ENCODE data around the gene SCAMP4.
"Not testable (repeated sequence)": the region's sequence is repeated elsewhere in the genome, so short reads cannot be mapped to it uniquely, and the experiment has no call there.

The SCAMP4 gene

GRCh38 chr19:1867349-1867724, 37.9 kb upstream of the SCAMP4 start:
- no peak for DNase-seq

- DNase-seq = no peak
Measured at GRCh38 chr19:1868971-1869370, 36.2 kb upstream of the SCAMP4 start.

GRCh38 chr19:1871140-1871597, 34.0 kb upstream of the SCAMP4 start:
- no peak for DNase-seq

- DNase-seq = no peak
Measured at GRCh38 chr19:1871630-1872029, 33.6 kb upstream of the SCAMP4 start.

- no peak for DNase-seq
Measured at GRCh38 chr19:1872807-1873523, 32.2 kb upstream of the SCAMP4 start.

GRCh38 chr19:1873524-1874473, 31.4 kb upstream of the SCAMP4 start:
- DNase-seq = no peak

GRCh38 chr19:1874554-1875185, 30.5 kb upstream of the SCAMP4 start:
- no peak for DNase-seq

GRCh38 chr19:1875265-1875645, 29.9 kb upstream of the SCAMP4 start:
- DNase-seq = not testable (repeated sequence)

- DNase-seq = peak; percentile 91
Measured at GRCh38 chr19:1875646-1876495, 29.3 kb upstream of the SCAMP4 start.

GRCh38 chr19:1876496-1877279, 28.5 kb upstream of the SCAMP4 start:
- DNase-seq = not testable (repeated sequence)

GRCh38 chr19:1877280-1877660, 27.9 kb upstream of the SCAMP4 start:
- DNase-seq = not testable (repeated sequence)

GRCh38 chr19:1878583-1878982, 26.6 kb upstream of the SCAMP4 start:
- not testable (repeated sequence) for DNase-seq

GRCh38 chr19:1879982-1880381, 25.2 kb upstream of the SCAMP4 start:
- DNase-seq = not testable (repeated sequence)

GRCh38 chr19:1880611-1881392, 24.4 kb upstream of the SCAMP4 start:
- DNase-seq = no peak

GRCh38 chr19:1881393-1882088, 23.7 kb upstream of the SCAMP4 start:
- DNase-seq = not testable (repeated sequence)

- no peak for DNase-seq
Measured at GRCh38 chr19:1882089-1882785, 23.0 kb upstream of the SCAMP4 start.

GRCh38 chr19:1882786-1883692, 22.2 kb upstream of the SCAMP4 start:
- no peak for DNase-seq

- DNase-seq = no peak
Measured at GRCh38 chr19:1883784-1884183, 21.4 kb upstream of the SCAMP4 start.
